SK-N-SH (cell line): ENCODE measurements around the gene LARGE1. TPM values are rescaled to one million over a fixed set of nuclear protein-coding genes. Genes with fewer than 3 reads are reported as not detected.

Experiments
- CTCF ChIA-PET: fragments of 300-600, 350-600 bp; formaldehyde crosslinking; extraction: SDS; loops from one replicate; lab custom pipeline; 2021; lab: Yijun Ruan, JAX
- POLR2A ChIA-PET: fragments of 350-600 bp; sonication (Branson Sonifier 250); formaldehyde crosslinking; extraction: SDS; loops from one replicate; lab custom pipeline; 2020; ENCODE audit warnings: antibody characterized with exemption, inconsistent platforms; lab: Yijun Ruan, JAX
- DNase-seq: peaks from one replicate; pipeline ENCODE4 v3.0.0; 2012
- H2AFZ ChIP-seq: fragments of 200-600 bp; sonication (generic); 2 replicates; pipeline ENCODE4 v1.8.1; 2016; ENCODE audit warnings: antibody characterized with exemption, mild to moderate bottlenecking, low read depth
- H3F3A ChIP-seq: fragments of 200-600 bp; sonication (generic); replicated peaks from 2 replicates; pipeline ENCODE3; 2016; ENCODE audit warnings: antibody characterized with exemption, mild to moderate bottlenecking; ENCODE audit not compliant: insufficient read depth
- H3K27ac ChIP-seq, 2 experiments: fragments of 200-500 bp in 1 of 2; fragments of 200-600 bp in 1 of 2; sonication (Bioruptor generic) in 1 of 2; sonication (generic), shearing (Covaris generic) in 1 of 2; 2 replicates each; pipeline versions ENCODE4 v1.5.1 to v1.6.1; 2014 to 2016; ENCODE audit warnings: low read depth in 2 of 2, inconsistent platforms in 1 of 2, low read length in 1 of 2, mild to moderate bottlenecking in 1 of 2, mixed read lengths in 1 of 2
- H3K27me3 ChIP-seq: fragments of 200-600 bp; sonication (generic), shearing (Covaris generic); 2 replicates; pipeline ENCODE4 v1.6.1; 2016; ENCODE audit warnings: mixed run types; ENCODE audit not compliant: insufficient read depth
- H3K36me3 ChIP-seq, 2 experiments: fragments of 200-500 bp in 1 of 2; fragments of 200-600 bp in 1 of 2; sonication (Bioruptor generic) in 1 of 2; sonication (generic) in 1 of 2; replicated peaks in 1 of 2; 2 replicates each; pipeline versions ENCODE3 to v1.5.1; 2014 to 2016; ENCODE audit warnings: low read length in 1 of 2, mild to moderate bottlenecking in 1 of 2; ENCODE audit not compliant: insufficient read depth in 2 of 2, control insufficient read depth in 1 of 2
- H3K4me1 ChIP-seq, 2 experiments: fragments of 200-500 bp in 1 of 2; fragments of 200-600 bp in 1 of 2; sonication (Bioruptor generic) in 1 of 2; sonication (generic), shearing (Covaris generic) in 1 of 2; 2 replicates each; pipeline versions ENCODE4 v1.5.1 to v1.6.1; 2014 to 2016; ENCODE audit warnings: low read depth in 1 of 2, low read length in 1 of 2, mixed run types in 1 of 2; ENCODE audit not compliant: insufficient read depth in 2 of 2, control insufficient read depth in 1 of 2
- H3K4me2 ChIP-seq: fragments of 200-600 bp; sonication (generic), shearing (Covaris generic); 2 replicates; pipeline ENCODE4 v1.6.1; 2017; ENCODE audit warnings: mixed run types
- H3K4me3 ChIP-seq, 2 experiments: fragments of 200-500 bp in 1 of 2; fragments of 200-600 bp in 1 of 2; sonication (Bioruptor generic) in 1 of 2; sonication (generic), shearing (Covaris generic) in 1 of 2; 2 replicates each; pipeline versions ENCODE4 v1.5.1 to v1.8.1; 2014 to 2016; ENCODE audit warnings: low read depth in 2 of 2, inconsistent platforms in 1 of 2, low read length in 1 of 2, mild to moderate bottlenecking in 1 of 2, mixed read lengths in 1 of 2, moderate library complexity in 1 of 2
- H3K79me2 ChIP-seq: fragments of 200-600 bp; sonication (generic); 2 replicates; pipeline ENCODE4 v1.8.1; 2017; ENCODE audit warnings: mild to moderate bottlenecking; ENCODE audit not compliant: insufficient read depth
- H3K9ac ChIP-seq: fragments of 200-600 bp; sonication (generic); 2 replicates; pipeline ENCODE4 v1.6.1; 2017; ENCODE audit warnings: mixed run types
- H3K9me2 ChIP-seq: fragments of 200-600 bp; sonication (generic); 2 replicates; pipeline ENCODE4 v1.6.1; 2017; ENCODE audit warnings: mixed run types
- H3K9me3 ChIP-seq: fragments of 200-600 bp; sonication (generic); 2 replicates; pipeline ENCODE4 v1.6.1; 2017; ENCODE audit warnings: mixed run types, mild to moderate bottlenecking, moderate library complexity
- H4K20me1 ChIP-seq: fragments of 200-600 bp; sonication (generic); 2 replicates; pipeline ENCODE4 v1.6.1; 2017; ENCODE audit warnings: mild to moderate bottlenecking, mixed run types; ENCODE audit not compliant: insufficient read depth
- ELF1 ChIP-seq: IDR thresholded peaks from 2 replicates; pipeline ENCODE4 v1.4.0; 2012
- EP300 ChIP-seq, 2 experiments: IDR thresholded peaks; 2 replicates each; pipeline versions ENCODE4 v1.4.0 to v1.6.1; 2012; ENCODE audit warnings: borderline replicate concordance in 1 of 2, low read depth in 1 of 2, low read length in 1 of 2
- EZH2phosphoT487 ChIP-seq: fragments of 200-600 bp; sonication (generic); IDR thresholded peaks from 2 replicates; pipeline ENCODE4 v1.6.1; 2017; ENCODE audit warnings: low read depth, mixed run types, mild to moderate bottlenecking, antibody characterized with exemption, moderate library complexity, borderline replicate concordance
- GATA2 ChIP-seq: sonication (generic); formaldehyde crosslinking; IDR thresholded peaks from 2 replicates; pipeline ENCODE4 v1.5.0; 2020; ENCODE audit warnings: mild to moderate bottlenecking, missing genetic modification reagents
- JUND ChIP-seq: IDR thresholded peaks from 2 replicates; pipeline ENCODE4 v1.4.0; 2012
- MXI1 ChIP-seq: IDR thresholded peaks from 2 replicates; pipeline ENCODE4 v1.6.1; 2012; ENCODE audit warnings: mild to moderate bottlenecking, low read depth, low read length, improper control_type of control experiment
- NFIC ChIP-seq: IDR thresholded peaks from 2 replicates; pipeline ENCODE4 v1.4.0; 2012; ENCODE audit warnings: borderline replicate concordance
- NRF1 ChIP-seq: IDR thresholded peaks from 2 replicates; pipeline ENCODE4 v1.6.1; 2012; ENCODE audit warnings: low read depth, mild to moderate bottlenecking, low read length
- POLR2AphosphoS5 ChIP-seq: IDR thresholded peaks from 2 replicates; pipeline ENCODE4 v1.6.1; 2012; ENCODE audit warnings: low read depth, low read length
- RAD21 ChIP-seq: IDR thresholded peaks from 2 replicates; pipeline ENCODE4 v1.6.1; 2012; ENCODE audit warnings: mild to moderate bottlenecking, low read length
- RCOR1 ChIP-seq: fragments of 150-350 bp; IDR thresholded peaks from 2 replicates; pipeline ENCODE4 v1.6.1; 2017; ENCODE audit warnings: antibody characterized with exemption, low read length
- RFX5 ChIP-seq: IDR thresholded peaks from 2 replicates; pipeline ENCODE4 v1.6.1; 2012; ENCODE audit warnings: mild to moderate bottlenecking, improper control_type of control experiment, low read length
- SIN3A ChIP-seq: IDR thresholded peaks from 2 replicates; pipeline ENCODE4 v1.6.1; 2012; ENCODE audit warnings: low read depth, mild to moderate bottlenecking, low read length, moderate library complexity, borderline replicate concordance
- SMC3 ChIP-seq: IDR thresholded peaks from 2 replicates; pipeline ENCODE4 v1.6.1; 2012; ENCODE audit warnings: low read depth, low read length, improper control_type of control experiment
- WGBS: methylation state at CpG from one replicate; pipeline ENCODE4 v1.1.6; 2017; ENCODE audit warnings: low lambda C conversion rate; 5-methylcytosine and 5-hydroxymethylcytosine counted together
- polyA plus RNA-seq, 3 experiments: library from polyadenylated mRNA; depleted of rRNA; stranded (reverse); fragments of >200 nt; gene quantifications; 2 replicates each; pipeline ENCODE4 v1.2.3, GENCODE V29; 2012
- TF ChIP-seq, protein P1 (sequence below): fragments of 150-350 bp; IDR thresholded peaks from 2 replicates; pipeline ENCODE4 v1.6.1; 2017; ENCODE audit warnings: antibody characterized with exemption, low read length, low read depth, borderline replicate concordance
- TF ChIP-seq, protein P2 (sequence below): fragments of 150-350 bp; IDR thresholded peaks from 2 replicates; pipeline ENCODE4 v1.6.1; 2016; ENCODE audit warnings: mild to moderate bottlenecking, low read depth, low read length
- TF ChIP-seq, protein P3 (sequence below): IDR thresholded peaks from 2 replicates; pipeline ENCODE4 v1.4.0; 2012; ENCODE audit warnings: low read depth, borderline replicate concordance

LARGE1 gene
- polyA plus RNA-seq, 1 of the 3 experiments (the other 2 are of a cell fraction): 1.1 TPM

DNA sequence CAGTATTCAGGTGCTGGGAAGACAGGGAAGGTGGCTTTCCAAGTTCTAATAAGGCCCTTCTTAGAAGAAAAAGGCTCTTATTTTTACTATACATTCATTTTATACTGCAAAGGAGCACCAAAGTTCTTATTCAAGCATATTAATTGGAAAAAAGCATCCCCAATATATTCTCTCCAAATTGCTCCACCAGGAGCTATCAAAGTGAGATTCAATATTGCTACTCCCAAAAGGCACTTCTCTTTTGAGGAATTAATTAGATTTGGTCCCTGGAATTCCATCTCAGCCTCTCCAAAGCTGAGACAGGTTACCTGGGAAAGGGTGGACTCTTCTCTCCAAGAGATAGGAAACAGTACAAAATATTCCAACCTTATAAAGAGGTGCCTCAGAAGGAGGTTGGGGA, 134.1 kb downstream of the LARGE1 start:
- Histone ChIP-seq H3F3A (no peaks in the 10 kb centered on the region), H3K27ac (peak overlapping the region in 1 of 2 experiments; percentile 34; a peak in 1 of 4 replicates), H2AFZ (no peak overlapping the region), H4K20me1 (no peaks in the 10 kb centered on the region), H3K4me3 (no peak overlapping the region), H3K36me3 (no peaks in the 10 kb centered on the region), H3K9ac (no peak overlapping the region), H3K4me2 (no peak overlapping the region), H3K9me2 (no peaks in the 10 kb centered on the region), H3K4me1 (peaks cover 0 to 6% of the 10 kb centered on the region in 2 experiments; a peak in 2 of 4 replicates), H3K27me3 (no peaks in the 10 kb centered on the region), H3K9me3 (no peaks in the 10 kb centered on the region), H3K79me2 (no peaks in the 10 kb centered on the region)
- DNase-seq: no peak
- ChIA-PET CTCF (interaction anchor here (0.6 to 1.0 kb wide), 2 partner anchors 18 to 32 kb away, joined by 3 to 4 read pairs; no protein-coding TSS in a partner anchor), POLR2A (no interaction called here)
- TF ChIP-seq SMC3 (no peak), RFX5 (no peak)

DNA sequence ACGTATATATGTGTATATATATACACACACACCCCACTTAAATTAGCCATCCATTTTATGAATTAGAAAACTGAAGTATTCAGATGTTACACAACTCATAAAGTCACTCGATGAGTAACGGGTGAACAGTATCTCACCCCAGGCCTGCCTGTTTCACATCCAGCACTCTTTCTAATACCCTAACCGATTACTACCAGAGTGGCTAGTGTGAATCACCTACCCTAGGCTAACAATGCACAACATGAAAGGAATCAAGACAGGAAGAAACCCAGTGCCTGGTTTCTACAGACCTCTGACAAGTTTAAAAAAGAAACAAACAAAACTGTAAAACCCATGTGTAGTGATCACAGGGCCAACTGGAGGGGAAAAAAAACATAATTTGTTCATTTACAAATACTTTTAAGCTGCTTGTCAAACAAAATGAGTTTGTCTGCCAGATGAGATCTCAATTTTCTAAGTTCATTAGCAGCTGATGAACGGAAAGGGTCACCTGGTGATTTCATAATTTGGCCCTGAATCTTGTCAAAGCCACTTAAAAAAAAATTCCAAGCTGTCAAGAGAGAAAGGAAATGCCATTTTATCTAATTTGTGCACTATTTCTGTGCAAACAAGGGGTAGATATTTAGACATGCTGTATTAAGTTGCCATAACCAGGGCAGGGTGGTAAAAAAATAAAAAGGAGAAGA, 134.8 kb downstream of the LARGE1 start:
- Histone ChIP-seq H3K9me3 (no peaks in the 10 kb centered on the region), H3K4me3 (no peak overlapping the region), H3K9me2 (no peaks in the 10 kb centered on the region), H2AFZ (no peak overlapping the region), H3K27ac (peak overlapping the region in 1 of 2 experiments; percentile 69; a peak in 2 of 4 replicates), H3K27me3 (no peaks in the 10 kb centered on the region), H3K4me2 (no peak overlapping the region), H4K20me1 (no peaks in the 10 kb centered on the region), H3K36me3 (no peaks in the 10 kb centered on the region), H3F3A (no peaks in the 10 kb centered on the region), H3K79me2 (no peaks in the 10 kb centered on the region), H3K9ac (no peak overlapping the region), H3K4me1 (peaks cover 0 to 6% of the 10 kb centered on the region in 2 experiments; a peak in 2 of 4 replicates)
- TF ChIP-seq EP300 (IDR thresholded peaks at IDR 0.05; ENCODE audit: borderline replicate concordance in 1 of 2, low read depth in 1 of 2, low read length in 1 of 2) (peak in 1 of 2 experiments; percentile 67; a peak in 2 of 4 replicates), GATA2 (CRISPR knock-in tag) (0 out of 2 replicates have a peak, but pooled peaks have one; percentile 11), RCOR1 (peak; percentile 69; the same call in 1 of the 2 replicates), RFX5 (no peak), MXI1 (no peak)
- ChIA-PET CTCF (interaction anchor here (0.6 to 1.0 kb wide), 2 partner anchors 19 to 32 kb away, joined by 3 to 4 read pairs; no protein-coding TSS in a partner anchor), POLR2A (no interaction called here)
- WGBS: 28% methylated on average over 5 of the region's 5 CpGs
- DNase-seq: peak; percentile 19

DNA sequence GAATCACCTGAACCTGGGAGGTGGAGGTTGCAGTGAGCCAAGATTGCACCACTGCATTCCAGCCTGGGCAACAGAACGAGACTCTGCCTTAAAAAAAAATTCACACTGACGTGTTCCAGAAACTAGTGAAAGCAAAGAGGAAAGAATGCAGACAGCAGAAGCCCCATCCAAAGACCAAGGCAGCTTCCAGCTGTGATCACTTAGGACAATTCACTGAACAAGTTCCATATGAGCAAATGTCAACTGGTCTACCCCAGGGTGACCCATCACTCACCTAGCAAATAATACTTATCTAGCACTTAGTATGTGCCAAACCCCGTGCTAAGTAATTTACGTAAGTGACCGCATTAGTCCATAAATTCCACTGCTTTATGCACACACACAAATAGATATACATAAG, 138.9 kb downstream of the LARGE1 start:
- Histone ChIP-seq H3K9ac (no peak overlapping the region), H3K4me1 (peaks cover 0 to 4% of the 10 kb centered on the region in 2 experiments; a peak in 2 of 4 replicates), H3K27me3 (no peaks in the 10 kb centered on the region), H3K9me2 (no peaks in the 10 kb centered on the region), H3F3A (no peaks in the 10 kb centered on the region), H4K20me1 (no peaks in the 10 kb centered on the region), H3K9me3 (no peaks in the 10 kb centered on the region), H3K27ac (no peak overlapping the region), H3K79me2 (no peaks in the 10 kb centered on the region), H2AFZ (no peak overlapping the region), H3K4me2 (no peak overlapping the region), H3K4me3 (no peak overlapping the region), H3K36me3 (no peaks in the 10 kb centered on the region)
- ChIA-PET CTCF (interaction anchor here (1.3 kb wide), 1 partner anchor 262 kb away, joined by 4 read pairs; no protein-coding TSS in a partner anchor), POLR2A (no interaction called here)
- 64% methylated on average over 5 of the region's 5 CpGs for WGBS
- DNase-seq: no peak
- TF ChIP-seq SMC3: no peak
- TF ChIP-seq, protein P1, sequence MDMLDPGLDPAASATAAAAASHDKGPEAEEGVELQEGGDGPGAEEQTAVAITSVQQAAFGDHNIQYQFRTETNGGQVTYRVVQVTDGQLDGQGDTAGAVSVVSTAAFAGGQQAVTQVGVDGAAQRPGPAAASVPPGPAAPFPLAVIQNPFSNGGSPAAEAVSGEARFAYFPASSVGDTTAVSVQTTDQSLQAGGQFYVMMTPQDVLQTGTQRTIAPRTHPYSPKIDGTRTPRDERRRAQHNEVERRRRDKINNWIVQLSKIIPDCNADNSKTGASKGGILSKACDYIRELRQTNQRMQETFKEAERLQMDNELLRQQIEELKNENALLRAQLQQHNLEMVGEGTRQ: no peak
- no peak for TF ChIP-seq POLR2AphosphoS5
- no peak for TF ChIP-seq RAD21
- no peak for TF ChIP-seq JUND
- TF ChIP-seq, protein P2, sequence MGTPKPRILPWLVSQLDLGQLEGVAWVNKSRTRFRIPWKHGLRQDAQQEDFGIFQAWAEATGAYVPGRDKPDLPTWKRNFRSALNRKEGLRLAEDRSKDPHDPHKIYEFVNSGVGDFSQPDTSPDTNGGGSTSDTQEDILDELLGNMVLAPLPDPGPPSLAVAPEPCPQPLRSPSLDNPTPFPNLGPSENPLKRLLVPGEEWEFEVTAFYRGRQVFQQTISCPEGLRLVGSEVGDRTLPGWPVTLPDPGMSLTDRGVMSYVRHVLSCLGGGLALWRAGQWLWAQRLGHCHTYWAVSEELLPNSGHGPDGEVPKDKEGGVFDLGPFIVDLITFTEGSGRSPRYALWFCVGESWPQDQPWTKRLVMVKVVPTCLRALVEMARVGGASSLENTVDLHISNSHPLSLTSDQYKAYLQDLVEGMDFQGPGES: no peak
- TF ChIP-seq RCOR1: no peak
- TF ChIP-seq SIN3A: no peak
- TF ChIP-seq NRF1: no peak
- TF ChIP-seq, protein P3, sequence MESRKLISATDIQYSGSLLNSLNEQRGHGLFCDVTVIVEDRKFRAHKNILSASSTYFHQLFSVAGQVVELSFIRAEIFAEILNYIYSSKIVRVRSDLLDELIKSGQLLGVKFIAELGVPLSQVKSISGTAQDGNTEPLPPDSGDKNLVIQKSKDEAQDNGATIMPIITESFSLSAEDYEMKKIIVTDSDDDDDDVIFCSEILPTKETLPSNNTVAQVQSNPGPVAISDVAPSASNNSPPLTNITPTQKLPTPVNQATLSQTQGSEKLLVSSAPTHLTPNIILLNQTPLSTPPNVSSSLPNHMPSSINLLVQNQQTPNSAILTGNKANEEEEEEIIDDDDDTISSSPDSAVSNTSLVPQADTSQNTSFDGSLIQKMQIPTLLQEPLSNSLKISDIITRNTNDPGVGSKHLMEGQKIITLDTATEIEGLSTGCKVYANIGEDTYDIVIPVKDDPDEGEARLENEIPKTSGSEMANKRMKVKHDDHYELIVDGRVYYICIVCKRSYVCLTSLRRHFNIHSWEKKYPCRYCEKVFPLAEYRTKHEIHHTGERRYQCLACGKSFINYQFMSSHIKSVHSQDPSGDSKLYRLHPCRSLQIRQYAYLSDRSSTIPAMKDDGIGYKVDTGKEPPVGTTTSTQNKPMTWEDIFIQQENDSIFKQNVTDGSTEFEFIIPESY: no peak
- TF ChIP-seq EZH2phosphoT487: no peak
- no peak for TF ChIP-seq ELF1
- TF ChIP-seq GATA2 (CRISPR knock-in tag): no peak
- no peak for TF ChIP-seq NFIC
